C4-2B (cell line): ENCODE measurements around the gene ZBTB18.

Experiments
- CTCF ChIP-seq: fragments of 450-650 bp; conservative IDR thresholded peaks from 2 replicates; pipeline ENCODE4 v1.5.1; 2017; ENCODE audit warnings: mild to moderate bottlenecking
- ZFX ChIP-seq: fragments of 450-650 bp; IDR thresholded peaks from 2 replicates; pipeline ENCODE4 v1.6.1; 2017

- TF ChIP-seq CTCF: no peak
- no peak for TF ChIP-seq ZFX
Observed at GRCh38 chr1:244096066-244096610, 45.1 kb downstream of the ZBTB18 start.
